Measurements from ENCODE around the gene CLMN. TPM values are rescaled to one million over a fixed set of nuclear protein-coding genes. Genes with fewer than 3 reads are reported as not detected.

CLMN gene
- total and polyA plus RNA-seq, 2 of the 4 experiments (the other 2 are of a cell fraction), result 0.10 to 0.18 TPM

DNA sequence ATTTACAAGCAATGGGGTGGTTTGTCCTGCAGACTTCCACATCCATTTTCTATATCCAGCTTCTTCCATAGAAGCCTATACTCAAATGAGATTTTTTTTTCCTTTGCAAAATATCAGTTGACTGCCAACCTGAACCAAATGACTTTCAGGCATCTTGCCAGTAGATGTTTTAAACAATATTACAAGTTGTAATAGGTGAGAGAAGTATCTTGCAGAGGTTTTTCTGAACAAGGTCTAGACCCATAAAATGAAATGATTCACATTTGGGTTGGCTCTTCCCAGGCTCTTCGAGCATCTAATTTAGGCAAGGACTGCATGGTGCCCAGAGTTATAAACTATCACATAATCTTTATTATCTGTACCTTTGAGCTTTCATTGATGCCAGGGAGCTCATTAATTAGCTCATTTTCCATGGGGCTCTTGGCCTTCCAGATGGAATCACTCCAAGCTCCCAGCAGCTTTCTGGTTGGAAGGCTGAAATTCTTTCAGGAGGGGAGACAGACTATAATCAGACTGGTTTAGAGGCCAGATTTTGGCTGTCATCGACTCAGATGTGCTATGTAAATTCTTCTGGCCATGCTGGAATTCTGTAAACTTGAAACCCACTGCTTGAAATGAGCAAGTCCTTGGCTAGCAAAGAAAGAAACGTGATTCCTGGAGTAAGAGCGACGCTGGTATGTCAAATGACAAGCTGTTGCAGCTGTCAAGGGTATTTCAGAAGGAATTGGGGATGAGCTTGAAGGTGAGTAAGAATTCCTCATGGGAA is 130.2 kb downstream of the CLMN start:
- H3K4ac ChIP-seq (ENCODE audit: low read depth, low read length), result no peak overlapping the region
- ChIA-PET CTCF (no interaction called here), POLR2A (ENCODE audit: unreplicated experiment) (no interaction called here)
- in situ Hi-C loops (cut with MboI; ENCODE audit: low sequenced_read_pairs) (no loop called here), dilution Hi-C loops (cut with HindIII; ENCODE audit: low sequenced_read_pairs, unreplicated experiment) (no loop called here), intact Hi-C loops (cut with micrococcal nuclease) (loop anchor here (10.0 kb wide), 1 partner anchor 505 kb away; no protein-coding TSS in a partner anchor)
- H3K79me1 ChIP-seq (ENCODE audit: low read depth in 1 of 2, low read length in 2 of 2), result no peaks in the 10 kb centered on the region
- peaks cover 7% of the 10 kb centered on the region; the same call in 1 of the 2 replicates for H3K4me1 ChIP-seq (ENCODE audit: control insufficient read depth, insufficient read depth, low read length)
- H4K91ac ChIP-seq (ENCODE audit: insufficient read depth, low read depth, low read length), result no peak overlapping the region
- no peak overlapping the region for H3K9ac ChIP-seq (ENCODE audit: low read depth, low read length)
- no peak overlapping the region for H4K5ac ChIP-seq (ENCODE audit: low read depth, low read length)
- TF ChIP-seq, protein P1, sequence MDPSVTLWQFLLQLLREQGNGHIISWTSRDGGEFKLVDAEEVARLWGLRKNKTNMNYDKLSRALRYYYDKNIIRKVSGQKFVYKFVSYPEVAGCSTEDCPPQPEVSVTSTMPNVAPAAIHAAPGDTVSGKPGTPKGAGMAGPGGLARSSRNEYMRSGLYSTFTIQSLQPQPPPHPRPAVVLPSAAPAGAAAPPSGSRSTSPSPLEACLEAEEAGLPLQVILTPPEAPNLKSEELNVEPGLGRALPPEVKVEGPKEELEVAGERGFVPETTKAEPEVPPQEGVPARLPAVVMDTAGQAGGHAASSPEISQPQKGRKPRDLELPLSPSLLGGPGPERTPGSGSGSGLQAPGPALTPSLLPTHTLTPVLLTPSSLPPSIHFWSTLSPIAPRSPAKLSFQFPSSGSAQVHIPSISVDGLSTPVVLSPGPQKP (IDR thresholded peaks at IDR 0.05; ENCODE audit: borderline replicate concordance, low read depth, low read length), result no peak
- TF ChIP-seq RCOR1 (IDR thresholded peaks at IDR 0.05; ENCODE audit: insufficient replicate concordance, low read length), result no peak
- TF ChIP-seq, protein P2, sequence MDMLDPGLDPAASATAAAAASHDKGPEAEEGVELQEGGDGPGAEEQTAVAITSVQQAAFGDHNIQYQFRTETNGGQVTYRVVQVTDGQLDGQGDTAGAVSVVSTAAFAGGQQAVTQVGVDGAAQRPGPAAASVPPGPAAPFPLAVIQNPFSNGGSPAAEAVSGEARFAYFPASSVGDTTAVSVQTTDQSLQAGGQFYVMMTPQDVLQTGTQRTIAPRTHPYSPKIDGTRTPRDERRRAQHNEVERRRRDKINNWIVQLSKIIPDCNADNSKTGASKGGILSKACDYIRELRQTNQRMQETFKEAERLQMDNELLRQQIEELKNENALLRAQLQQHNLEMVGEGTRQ (IDR thresholded peaks at IDR 0.05; ENCODE audit: low read depth, low read length), result no peak
- no peak for TF ChIP-seq MAFK (IDR thresholded peaks at IDR 0.05; ENCODE audit: low read depth, low read length)
- TF ChIP-seq CEBPB (IDR thresholded peaks at IDR 0.05; ENCODE audit: low read depth, low read length), result no peak
- no peak for TF ChIP-seq POLR2A (IDR thresholded peaks at IDR 0.05; ENCODE audit: low read depth, low read length)
- no peak overlapping the region for H3K4me2 ChIP-seq (ENCODE audit: low read depth, low read length)
- no peaks in the 10 kb centered on the region for H3K36me3 ChIP-seq (ENCODE audit: control insufficient read depth, insufficient read depth, low read length)
- no peak overlapping the region for H3K14ac ChIP-seq (replicated peaks; ENCODE audit: low read depth, low read length)
- H2BK120ac ChIP-seq (ENCODE audit: low read depth, low read length), result no peak overlapping the region
- no peak overlapping the region for H2AFZ ChIP-seq (replicated peaks; ENCODE audit: low read length, poor library complexity)
- H3K4me3 ChIP-seq (ENCODE audit: insufficient read depth, low read depth, low read length), result no peak overlapping the region
- H4K8ac ChIP-seq (ENCODE audit: low read depth in 2 of 2, low read length in 2 of 2), result no peak overlapping the region
- H3K27ac ChIP-seq (ENCODE audit: insufficient read depth, low read length), result no peak overlapping the region
- H2BK15ac ChIP-seq (ENCODE audit: low read depth, low read length), result no peak overlapping the region
- no peak overlapping the region for H2AK9ac ChIP-seq (replicated peaks; ENCODE audit: low read depth, low read length, poor library complexity)
- H4K20me1 ChIP-seq (ENCODE audit: insufficient read depth, low read length), result no peaks in the 10 kb centered on the region
- H3K27me3 ChIP-seq (ENCODE audit: control insufficient read depth, insufficient read depth, low read length), result no peaks in the 10 kb centered on the region; the same call in 1 of the 2 replicates
- H2BK5ac ChIP-seq (ENCODE audit: low read depth, low read length, poor library complexity, severe bottlenecking), result no peak overlapping the region
- DNase-seq (no peak), ATAC-seq (ENCODE audit: low read depth) (peak; percentile 51; the same call in 1 of the 2 replicates)
- BruUV-seq (replicated peaks), result no TSS peak
- H3K9me3 ChIP-seq (ENCODE audit: control insufficient read depth, insufficient read depth, low read length), result 0 out of 2 replicates have a peak, but pooled peaks cover 2% of the 10 kb centered on the region
- no peaks in the 10 kb centered on the region for H3K9me1 ChIP-seq (ENCODE audit: insufficient read depth, low read length)
- 7% methylated on average over 4 of the region's 5 CpGs; no CpG with 5 or more reads in 1 of the 2 experiments for WGBS, 2 experiments (ENCODE audit: extremely low coverage in 2 of 2, insufficient read length in 1 of 2)
- no peak overlapping the region for H3K23ac ChIP-seq (ENCODE audit: low read depth, low read length)
- no peak overlapping the region for H2AK5ac ChIP-seq (ENCODE audit: low read depth, low read length)
- H2BK20ac ChIP-seq (ENCODE audit: low read depth, low read length), result no peak overlapping the region
- H3K56ac ChIP-seq (ENCODE audit: extremely low read depth, insufficient read depth, low read length), result no peak overlapping the region
- no peak overlapping the region for H3K18ac ChIP-seq (ENCODE audit: low read depth, low read length)

All from IMR-90 (cell line).